Measurements from ENCODE around the gene DMRTB1. TPM values are rescaled to one million over a fixed set of nuclear protein-coding genes. Genes with fewer than 3 reads are reported as not detected.

DMRTB1 gene
- total and polyA plus RNA-seq, 2 donors (not counting 1 experiment from before 2014, with no cell fraction given), result not detected

DNA sequence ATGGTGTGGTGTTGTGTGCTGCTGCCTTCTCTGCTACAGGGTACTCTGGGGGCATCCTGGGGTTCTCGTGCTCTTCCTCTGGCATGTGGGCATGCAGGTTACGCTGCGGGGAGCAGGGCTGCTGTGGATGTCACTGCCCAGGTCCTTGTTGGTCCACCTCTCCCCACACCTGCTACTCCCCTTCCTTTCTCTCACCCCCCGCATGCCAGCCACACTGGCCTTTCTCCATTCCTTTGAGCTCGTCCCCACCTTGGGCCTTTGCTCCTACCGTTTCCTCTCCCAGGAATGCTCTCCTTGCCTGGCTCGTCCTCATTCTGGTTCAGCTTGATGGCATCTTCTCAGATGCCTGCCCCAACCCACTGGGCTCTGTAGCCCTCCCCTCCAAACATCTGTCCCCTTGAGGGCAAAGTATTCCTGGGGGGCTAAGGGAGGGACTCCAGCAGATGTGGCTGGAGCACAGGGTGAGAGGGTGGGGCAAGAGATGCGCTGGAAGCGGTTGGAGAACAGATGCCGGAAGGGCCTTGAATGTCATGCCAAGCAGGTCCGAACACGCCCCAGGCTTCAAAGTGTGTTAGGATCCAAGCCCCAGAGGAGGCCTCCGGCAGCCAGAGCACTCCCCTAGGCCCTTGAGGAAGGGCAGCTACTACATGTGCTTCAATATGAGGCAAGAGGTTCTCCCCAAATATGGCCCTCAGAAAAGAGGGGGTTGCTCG lies 23.4 kb downstream of the DMRTB1 start:
- Histone ChIP-seq H4K20me1 (ENCODE audit: control insufficient read depth, extremely low read depth, insufficient read depth, low read length) (no peaks in the 10 kb centered on the region), H3K79me2 (ENCODE audit: control insufficient read depth, insufficient read depth, low read length) (no peaks in the 10 kb centered on the region)

GRCh38 chr1:53483170-53483569 lies 24.0 kb downstream of the DMRTB1 start:
- TF ChIP-seq EZH2 (IDR thresholded peaks at IDR 0.05; ENCODE audit: low read length, missing control alignments), result no peak
- TF ChIP-seq, protein P1, sequence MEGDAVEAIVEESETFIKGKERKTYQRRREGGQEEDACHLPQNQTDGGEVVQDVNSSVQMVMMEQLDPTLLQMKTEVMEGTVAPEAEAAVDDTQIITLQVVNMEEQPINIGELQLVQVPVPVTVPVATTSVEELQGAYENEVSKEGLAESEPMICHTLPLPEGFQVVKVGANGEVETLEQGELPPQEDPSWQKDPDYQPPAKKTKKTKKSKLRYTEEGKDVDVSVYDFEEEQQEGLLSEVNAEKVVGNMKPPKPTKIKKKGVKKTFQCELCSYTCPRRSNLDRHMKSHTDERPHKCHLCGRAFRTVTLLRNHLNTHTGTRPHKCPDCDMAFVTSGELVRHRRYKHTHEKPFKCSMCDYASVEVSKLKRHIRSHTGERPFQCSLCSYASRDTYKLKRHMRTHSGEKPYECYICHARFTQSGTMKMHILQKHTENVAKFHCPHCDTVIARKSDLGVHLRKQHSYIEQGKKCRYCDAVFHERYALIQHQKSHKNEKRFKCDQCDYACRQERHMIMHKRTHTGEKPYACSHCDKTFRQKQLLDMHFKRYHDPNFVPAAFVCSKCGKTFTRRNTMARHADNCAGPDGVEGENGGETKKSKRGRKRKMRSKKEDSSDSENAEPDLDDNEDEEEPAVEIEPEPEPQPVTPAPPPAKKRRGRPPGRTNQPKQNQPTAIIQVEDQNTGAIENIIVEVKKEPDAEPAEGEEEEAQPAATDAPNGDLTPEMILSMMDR (conservative IDR thresholded peaks at IDR 0.05 in 1 of 2, IDR thresholded peaks at IDR 0.05 in 1 of 2; ENCODE audit: low read depth in 1 of 2, low read length in 2 of 2), result no peak
- H3K4me3 ChIP-seq (replicated peaks in 1 of 4; ENCODE audit: control extremely low read depth in 1 of 4, insufficient read depth in 1 of 4, low read depth in 3 of 4, low read length in 4 of 4), result no peak overlapping the region

More for the DNA sequence above, 23.4 kb downstream of the DMRTB1 start:
- Histone ChIP-seq H3K4me2 (ENCODE audit: extremely low read depth, insufficient read depth, low read length) (no peak overlapping the region), H2AFZ (ENCODE audit: low read length) (no peak overlapping the region), H3K4me1 (ENCODE audit: control insufficient read depth, extremely low read depth, insufficient read depth, low read length) (no peaks in the 10 kb centered on the region), H3K9ac (ENCODE audit: insufficient read depth, low read length) (no peak overlapping the region), H3K36me3 (ENCODE audit: control insufficient read depth, insufficient read depth, low read length) (no peaks in the 10 kb centered on the region), H3K27ac (ENCODE audit: insufficient read depth, low read length) (no peak overlapping the region), H3K4me3 (replicated peaks in 1 of 4; ENCODE audit: control extremely low read depth in 1 of 4, insufficient read depth in 1 of 4, low read depth in 3 of 4, low read length in 4 of 4) (no peak overlapping the region), H3K27me3 (ENCODE audit: control insufficient read depth, insufficient read depth, low read length) (peaks cover 17% of the 10 kb centered on the region), H3K9me3 (ENCODE audit: control insufficient read depth, insufficient read depth, low read depth, low read length) (no peaks in the 10 kb centered on the region)
- DNase-seq (ENCODE audit: low read depth in 2 of 2), result no peak
- TF ChIP-seq EZH2 (IDR thresholded peaks at IDR 0.05; ENCODE audit: low read length, missing control alignments), result no peak
- TF ChIP-seq, protein P1 (conservative IDR thresholded peaks at IDR 0.05 in 1 of 2, IDR thresholded peaks at IDR 0.05 in 1 of 2; ENCODE audit: low read depth in 1 of 2, low read length in 2 of 2), result no peak

DNA sequence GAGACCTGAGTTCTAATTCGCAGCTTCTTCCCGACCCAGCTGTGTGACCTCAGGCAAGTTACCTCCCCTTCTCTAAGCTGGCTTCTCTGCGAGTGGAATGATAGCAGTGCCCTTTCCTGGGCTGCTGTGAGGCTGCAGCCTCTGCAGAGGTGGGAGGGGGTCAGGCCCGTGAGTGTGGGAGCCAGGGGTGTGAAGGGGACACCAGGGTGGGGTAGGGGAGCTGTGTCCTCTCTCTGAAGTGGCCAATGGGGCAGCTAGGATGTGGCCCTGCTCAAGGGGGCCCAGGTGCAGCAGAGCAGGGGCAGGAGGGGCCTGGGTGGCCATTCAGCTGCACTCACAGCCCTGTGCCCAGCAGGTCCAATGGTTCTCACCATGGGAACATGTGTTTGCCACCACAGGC lies 24.5 kb downstream of the DMRTB1 start:
- no peaks in the 10 kb centered on the region for H3K9me3 ChIP-seq (ENCODE audit: control insufficient read depth, insufficient read depth, low read depth, low read length)
- H3K4me1 ChIP-seq (ENCODE audit: control insufficient read depth, extremely low read depth, insufficient read depth, low read length), result no peaks in the 10 kb centered on the region
- H3K36me3 ChIP-seq (ENCODE audit: control insufficient read depth, insufficient read depth, low read length), result no peaks in the 10 kb centered on the region
- no peaks in the 10 kb centered on the region for H3K79me2 ChIP-seq (ENCODE audit: control insufficient read depth, insufficient read depth, low read length)
- no peak for DNase-seq (ENCODE audit: low read depth in 2 of 2)
- H3K4me2 ChIP-seq (ENCODE audit: extremely low read depth, insufficient read depth, low read length), result no peak overlapping the region
- no peak overlapping the region for H2AFZ ChIP-seq (ENCODE audit: low read length)
- no peak overlapping the region for H3K4me3 ChIP-seq (replicated peaks in 1 of 4; ENCODE audit: control extremely low read depth in 1 of 4, insufficient read depth in 1 of 4, low read depth in 3 of 4, low read length in 4 of 4)
- no peak for TF ChIP-seq EZH2 (IDR thresholded peaks at IDR 0.05; ENCODE audit: low read length, missing control alignments)
- TF ChIP-seq, protein P1 (conservative IDR thresholded peaks at IDR 0.05 in 1 of 2, IDR thresholded peaks at IDR 0.05 in 1 of 2; ENCODE audit: low read depth in 1 of 2, low read length in 2 of 2), result no peak
- peaks cover 21% of the 10 kb centered on the region for H3K27me3 ChIP-seq (ENCODE audit: control insufficient read depth, insufficient read depth, low read length)
- no peaks in the 10 kb centered on the region for H4K20me1 ChIP-seq (ENCODE audit: control insufficient read depth, extremely low read depth, insufficient read depth, low read length)
- H3K27ac ChIP-seq (ENCODE audit: insufficient read depth, low read length), result no peak overlapping the region
- H3K9ac ChIP-seq (ENCODE audit: insufficient read depth, low read length), result no peak overlapping the region

More at GRCh38 chr1:53483170-53483569, 24.0 kb downstream of the DMRTB1 start:
- Histone ChIP-seq H2AFZ (ENCODE audit: low read length) (no peak overlapping the region), H3K4me1 (ENCODE audit: control insufficient read depth, extremely low read depth, insufficient read depth, low read length) (no peaks in the 10 kb centered on the region), H3K4me2 (ENCODE audit: extremely low read depth, insufficient read depth, low read length) (no peak overlapping the region), H3K36me3 (ENCODE audit: control insufficient read depth, insufficient read depth, low read length) (no peaks in the 10 kb centered on the region), H3K79me2 (ENCODE audit: control insufficient read depth, insufficient read depth, low read length) (no peaks in the 10 kb centered on the region), H4K20me1 (ENCODE audit: control insufficient read depth, extremely low read depth, insufficient read depth, low read length) (no peaks in the 10 kb centered on the region), H3K27ac (ENCODE audit: insufficient read depth, low read length) (no peak overlapping the region), H3K9me3 (ENCODE audit: control insufficient read depth, insufficient read depth, low read depth, low read length) (no peaks in the 10 kb centered on the region), H3K9ac (ENCODE audit: insufficient read depth, low read length) (no peak overlapping the region), H3K27me3 (ENCODE audit: control insufficient read depth, insufficient read depth, low read length) (peaks cover 18% of the 10 kb centered on the region)
- DNase-seq (ENCODE audit: low read depth in 2 of 2), result no peak
